NCI-H2029 treated with DMSO at 0.1 percent for 48 hours (cell line): Measurements from ENCODE around the gene KLK8.

Experiments
- DNase-seq: peaks from one replicate; lab custom pipeline; 2025; lab: John Stamatoyannopoulos, UW

The KLK8 gene

DNA sequence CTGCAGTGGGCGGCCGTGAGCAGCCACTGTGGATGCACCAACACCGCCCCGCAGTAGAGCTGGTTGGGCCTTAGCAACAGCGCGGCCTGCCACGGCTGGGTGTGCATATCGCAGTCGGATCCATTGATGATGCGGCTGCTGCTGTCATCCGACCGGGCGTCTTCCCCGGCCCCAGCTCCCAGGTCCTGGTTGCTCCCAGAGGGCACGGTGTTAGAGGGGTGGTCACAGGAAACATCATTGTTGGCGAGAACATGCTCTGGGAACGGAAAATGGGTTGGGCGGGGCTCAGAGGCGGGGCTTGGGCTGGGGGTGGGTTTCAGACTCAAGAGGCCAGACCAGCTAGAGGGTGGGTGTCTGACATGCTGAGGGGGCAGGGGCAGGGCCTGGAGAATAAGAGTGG, 51.5 kb downstream of the KLK8 start:
- DNase-seq: no peak

- no peak for DNase-seq
Measured at GRCh38 chr19:50947123-50947522, 54.3 kb downstream of the KLK8 start.
